RWPE1 (cell line): ENCODE measurements around the gene BLVRB.
"Not testable (repeated sequence)": the region's sequence is repeated elsewhere in the genome, so short reads cannot be mapped to it uniquely, and the experiment has no call there.

Experiments
- CTCF ChIA-PET: fragments of 350-600 bp; sonication (Branson Sonifier 250); formaldehyde crosslinking; extraction: SDS; loops from one replicate; lab custom pipeline; 2021; lab: Yijun Ruan, JAX
- POLR2A ChIA-PET: fragments of 400-600 bp; formaldehyde crosslinking; extraction: SDS; loops from one replicate; lab custom pipeline; 2020; ENCODE audit warnings: antibody characterized with exemption; ENCODE audit not compliant: low non-redundant PET; lab: Yijun Ruan, JAX
- DNase-seq: peaks from one replicate; pipeline ENCODE4 v3.0.0; 2012; ENCODE audit warnings: low spot score
- H3K27ac ChIP-seq: fragments of 450-650 bp; 2 replicates; pipeline ENCODE4 v1.5.1; 2017
- TF ChIP-seq, protein P1 (sequence below): fragments of 450-650 bp; conservative IDR thresholded peaks from 2 replicates; pipeline ENCODE4 v1.5.1; 2017; ENCODE audit warnings: low read depth, mild to moderate bottlenecking

The BLVRB gene

GRCh38 chr19:40457048-40457447 is 8.5 kb downstream of the BLVRB start:
- H3K27ac ChIP-seq = peak overlapping the region; percentile 43
- no peak for DNase-seq
- TF ChIP-seq, protein P1, sequence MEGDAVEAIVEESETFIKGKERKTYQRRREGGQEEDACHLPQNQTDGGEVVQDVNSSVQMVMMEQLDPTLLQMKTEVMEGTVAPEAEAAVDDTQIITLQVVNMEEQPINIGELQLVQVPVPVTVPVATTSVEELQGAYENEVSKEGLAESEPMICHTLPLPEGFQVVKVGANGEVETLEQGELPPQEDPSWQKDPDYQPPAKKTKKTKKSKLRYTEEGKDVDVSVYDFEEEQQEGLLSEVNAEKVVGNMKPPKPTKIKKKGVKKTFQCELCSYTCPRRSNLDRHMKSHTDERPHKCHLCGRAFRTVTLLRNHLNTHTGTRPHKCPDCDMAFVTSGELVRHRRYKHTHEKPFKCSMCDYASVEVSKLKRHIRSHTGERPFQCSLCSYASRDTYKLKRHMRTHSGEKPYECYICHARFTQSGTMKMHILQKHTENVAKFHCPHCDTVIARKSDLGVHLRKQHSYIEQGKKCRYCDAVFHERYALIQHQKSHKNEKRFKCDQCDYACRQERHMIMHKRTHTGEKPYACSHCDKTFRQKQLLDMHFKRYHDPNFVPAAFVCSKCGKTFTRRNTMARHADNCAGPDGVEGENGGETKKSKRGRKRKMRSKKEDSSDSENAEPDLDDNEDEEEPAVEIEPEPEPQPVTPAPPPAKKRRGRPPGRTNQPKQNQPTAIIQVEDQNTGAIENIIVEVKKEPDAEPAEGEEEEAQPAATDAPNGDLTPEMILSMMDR = no peak
- ChIA-PET CTCF (interaction anchor here (0.6 to 1.1 kb wide), 2 partner anchors 30 to 36 kb away, joined by 3 to 6 read pairs; no protein-coding TSS in a partner anchor), POLR2A (no interaction called here)

- CTCF ChIA-PET, DNase-seq, POLR2A ChIA-PET: not testable (repeated sequence)
- peak overlapping the region; percentile 90 for H3K27ac ChIP-seq
Measured at GRCh38 chr19:40453943-40454342, 11.6 kb downstream of the BLVRB start.

DNA sequence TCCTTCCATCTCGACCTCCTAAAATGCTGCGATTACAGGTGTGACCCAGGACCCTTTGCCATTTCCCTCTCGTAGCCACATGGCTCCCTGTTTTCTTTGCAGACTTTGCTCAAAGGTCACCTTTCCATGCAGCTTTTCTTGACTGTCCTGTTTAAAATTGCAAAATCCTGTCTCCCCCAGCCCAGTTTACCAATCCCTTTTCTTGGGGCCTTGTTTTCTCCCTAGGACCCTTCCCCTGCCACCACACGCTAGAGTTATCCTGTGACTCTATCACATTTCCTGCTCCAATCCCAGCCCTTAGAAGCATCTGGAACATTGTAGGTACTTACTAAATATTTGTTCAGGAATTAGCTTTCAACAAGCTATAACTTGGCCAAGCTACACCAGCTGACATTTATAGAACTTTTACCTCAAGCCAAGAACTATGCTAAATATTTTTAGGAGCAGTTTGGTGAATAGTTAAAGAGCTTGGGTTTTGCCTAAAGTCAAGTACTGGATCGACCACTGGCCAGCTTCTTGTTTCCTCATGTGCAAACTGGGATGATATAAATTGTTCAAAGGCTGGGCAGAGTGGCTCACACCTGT is 12.3 kb downstream of the BLVRB start:
- CTCF ChIA-PET = no interaction called here
- TF ChIP-seq, protein P1 = no peak
- peak overlapping the region; percentile 90 for H3K27ac ChIP-seq
- POLR2A ChIA-PET = no interaction called here
- DNase-seq = no peak

DNA sequence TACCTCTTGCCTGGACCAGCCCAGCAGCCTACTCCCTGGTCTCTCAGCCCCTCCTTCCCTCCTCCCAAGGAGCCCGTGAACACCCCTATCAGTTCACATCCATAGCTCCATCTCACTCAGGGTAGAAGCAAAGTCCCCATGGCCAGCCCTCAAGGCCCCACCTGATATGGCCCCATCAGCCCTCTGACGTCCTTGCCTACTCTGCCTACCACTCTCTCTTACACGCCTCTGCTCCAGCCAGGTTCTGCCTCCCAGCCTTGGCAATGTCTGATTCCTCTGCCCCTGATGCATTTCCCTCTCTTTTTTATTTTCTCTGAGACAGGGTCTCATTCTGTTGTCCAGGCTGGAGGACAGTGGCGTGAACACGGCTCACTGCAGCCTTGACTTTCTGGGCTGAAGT is 13.5 kb downstream of the BLVRB start:
- DNase-seq = no peak
- CTCF ChIA-PET = interaction anchor here (0.7 kb wide), 1 partner anchor 723 kb away, joined by 3 read pairs; no protein-coding TSS in a partner anchor
- POLR2A ChIA-PET = no interaction called here
- H3K27ac ChIP-seq = peak overlapping the region; percentile 90
- TF ChIP-seq, protein P1 = no peak

GRCh38 chr19:40450664-40451063 is 14.9 kb downstream of the BLVRB start:
- TF ChIP-seq, protein P1 = no peak
- ChIA-PET POLR2A (no interaction called here), CTCF (interaction anchor here (0.6 kb wide), 1 partner anchor 13 kb away, joined by 3 read pairs; no protein-coding TSS in a partner anchor)
- DNase-seq = no peak
- H3K27ac ChIP-seq = no peak overlapping the region

- ChIA-PET CTCF (interaction anchor here (1.3 kb wide), 1 partner anchor 14 kb away, joined by 7 read pairs; no protein-coding TSS in a partner anchor), POLR2A (no interaction called here)
Measured at GRCh38 chr19:40449506-40449905, 16.0 kb downstream of the BLVRB start.

DNA sequence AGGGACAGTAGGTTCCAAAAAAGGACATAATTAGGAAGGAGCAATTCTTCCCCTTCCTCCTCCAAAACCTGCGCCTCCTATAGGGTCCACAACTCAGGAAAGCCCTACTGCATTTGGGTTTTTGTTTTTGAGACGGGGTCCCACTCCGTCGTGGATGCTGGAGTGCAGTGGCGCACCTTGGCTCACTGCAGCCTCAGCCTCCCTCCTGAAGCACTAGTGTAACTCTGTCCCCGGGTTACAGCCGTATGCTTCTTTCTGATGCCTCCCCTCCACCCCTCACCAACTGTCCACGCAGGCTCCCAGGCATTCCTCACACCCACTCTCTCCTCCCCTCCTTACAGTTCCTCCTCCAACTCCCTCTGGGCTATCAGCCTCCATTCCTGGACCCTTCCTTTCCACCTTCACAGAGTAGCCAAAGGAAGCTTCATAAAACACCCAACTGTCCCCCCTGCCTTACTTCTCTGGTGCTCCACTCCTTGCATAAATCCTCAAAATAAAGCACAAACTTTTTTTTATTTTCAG is 19.2 kb downstream of the BLVRB start:
- DNase-seq = no peak
- ChIA-PET CTCF (interaction anchor here (0.6 kb wide), 1 partner anchor 174 kb away, joined by 3 read pairs; no protein-coding TSS in a partner anchor), POLR2A (no interaction called here)
- TF ChIP-seq, protein P1 = no peak
- peak overlapping the region; percentile 96 for H3K27ac ChIP-seq

More at GRCh38 chr19:40449506-40449905, 16.0 kb downstream of the BLVRB start:
- no peak for DNase-seq
- no peak overlapping the region; the same call in 1 of the 2 replicates for H3K27ac ChIP-seq
- TF ChIP-seq, protein P1 = no peak
